NCI-H510A (cell line): Measurements from ENCODE around the gene SOCS1.
"Not testable (repeated sequence)": the region's sequence is repeated elsewhere in the genome, so short reads cannot be mapped to it uniquely, and the experiment has no call there.

Source experiments
- DNase-seq: peaks from one replicate; lab custom pipeline; 2025; lab: John Stamatoyannopoulos, UW

SOCS1 gene

GRCh38 chr16:11224894-11225676, 30.9 kb downstream of the SOCS1 start:
- DNase-seq: no peak

- DNase-seq: no peak
Observed at GRCh38 chr16:11224096-11224893, 31.7 kb downstream of the SOCS1 start.

- not testable (repeated sequence) for DNase-seq
Observed at GRCh38 chr16:11220507-11220906, 35.5 kb downstream of the SOCS1 start.

DNA sequence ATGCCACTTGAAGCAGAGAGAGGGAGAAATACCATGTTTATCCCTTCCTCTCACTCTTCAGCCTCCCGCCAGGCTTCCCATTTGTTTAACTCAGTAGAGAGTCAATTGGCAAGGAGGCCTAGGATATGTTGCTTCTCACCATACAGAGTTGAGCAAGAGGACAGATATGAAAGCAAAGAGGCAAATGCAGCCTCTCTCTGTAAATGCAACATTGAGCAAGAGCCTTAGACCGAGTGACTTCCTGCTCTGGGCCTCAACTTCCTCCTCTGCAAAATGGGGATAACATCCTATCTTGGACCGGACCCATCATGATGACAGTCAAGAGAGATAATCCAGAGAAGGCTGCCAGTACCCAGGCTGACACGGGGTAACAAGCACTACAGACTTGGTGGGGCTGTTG, 36.8 kb downstream of the SOCS1 start:
- no peak for DNase-seq

DNA sequence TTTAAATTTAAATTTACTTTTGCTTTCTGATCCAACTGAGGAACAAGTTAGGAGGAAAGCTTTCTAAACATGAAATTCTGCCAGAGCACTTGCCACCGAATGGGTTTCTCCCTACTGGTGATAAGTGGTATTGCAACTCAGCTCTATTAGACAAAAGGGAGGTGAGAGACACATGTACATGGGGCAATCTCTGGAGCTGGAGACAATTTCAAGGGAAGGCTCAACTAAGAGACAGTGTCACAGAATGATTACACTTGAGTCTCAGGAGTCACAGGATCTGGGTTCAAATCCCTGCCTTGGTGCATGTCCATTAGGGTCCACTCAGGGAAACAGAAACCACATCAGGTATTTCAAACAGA, 37.4 kb downstream of the SOCS1 start:
- no peak for DNase-seq

GRCh38 chr16:11217651-11218603, 38.1 kb downstream of the SOCS1 start:
- no peak for DNase-seq

DNA sequence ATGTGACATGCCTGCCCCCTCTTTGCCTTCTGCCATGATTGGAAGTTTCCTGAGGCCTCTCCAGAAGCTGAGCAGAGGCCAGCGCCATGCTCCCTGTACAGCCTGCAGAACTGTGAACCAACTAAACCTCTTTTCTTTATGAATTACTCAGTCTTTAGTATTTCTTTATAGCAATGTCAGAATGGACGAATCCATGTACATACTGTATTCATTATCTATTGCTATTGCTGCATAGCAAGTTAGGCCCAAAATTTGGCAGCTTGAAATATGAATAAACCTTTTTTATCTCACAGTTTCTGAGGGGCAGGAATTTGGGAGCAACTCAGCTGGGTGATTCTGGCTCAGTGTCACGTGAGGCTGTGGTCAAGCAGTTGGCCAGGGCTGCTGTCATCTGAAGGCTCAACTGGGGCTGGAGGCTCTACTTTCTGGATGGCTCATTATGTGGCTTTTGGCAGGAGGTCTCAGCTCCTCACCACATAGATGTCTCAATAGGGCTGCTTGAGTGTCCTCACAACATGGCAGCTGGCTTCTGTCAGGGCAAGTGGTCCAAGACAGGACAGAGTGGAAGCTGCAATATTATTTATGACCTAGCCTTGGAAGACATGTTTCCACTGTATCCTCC, 40.0 kb downstream of the SOCS1 start:
- DNase-seq: no peak

DNA sequence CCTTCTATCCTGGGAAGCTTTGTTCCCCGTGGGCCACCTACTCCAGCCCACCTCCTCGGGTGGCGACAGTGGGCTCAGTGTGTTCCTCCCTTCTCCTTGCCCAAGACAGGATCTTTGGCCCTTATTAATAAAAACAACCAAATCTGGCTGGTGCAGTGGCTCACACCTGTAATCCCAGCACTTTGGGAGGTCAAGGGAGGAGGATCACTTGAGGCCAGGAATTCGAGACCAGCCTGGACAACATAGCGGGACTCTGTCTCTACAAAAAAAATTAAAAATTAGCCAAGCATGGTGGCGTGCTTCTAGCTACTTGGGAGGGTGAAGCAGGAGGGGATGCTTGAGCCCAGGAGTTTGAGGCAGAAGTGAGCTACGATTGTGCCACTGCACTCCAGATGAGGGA, 42.2 kb downstream of the SOCS1 start:
- no peak for DNase-seq

GRCh38 chr16:11213373-11213772, 42.6 kb downstream of the SOCS1 start:
- DNase-seq: no peak

- DNase-seq: no peak
Observed at GRCh38 chr16:11212798-11213196, 43.2 kb downstream of the SOCS1 start.

- no peak for DNase-seq
Observed at GRCh38 chr16:11211977-11212797, 43.8 kb downstream of the SOCS1 start.

DNA sequence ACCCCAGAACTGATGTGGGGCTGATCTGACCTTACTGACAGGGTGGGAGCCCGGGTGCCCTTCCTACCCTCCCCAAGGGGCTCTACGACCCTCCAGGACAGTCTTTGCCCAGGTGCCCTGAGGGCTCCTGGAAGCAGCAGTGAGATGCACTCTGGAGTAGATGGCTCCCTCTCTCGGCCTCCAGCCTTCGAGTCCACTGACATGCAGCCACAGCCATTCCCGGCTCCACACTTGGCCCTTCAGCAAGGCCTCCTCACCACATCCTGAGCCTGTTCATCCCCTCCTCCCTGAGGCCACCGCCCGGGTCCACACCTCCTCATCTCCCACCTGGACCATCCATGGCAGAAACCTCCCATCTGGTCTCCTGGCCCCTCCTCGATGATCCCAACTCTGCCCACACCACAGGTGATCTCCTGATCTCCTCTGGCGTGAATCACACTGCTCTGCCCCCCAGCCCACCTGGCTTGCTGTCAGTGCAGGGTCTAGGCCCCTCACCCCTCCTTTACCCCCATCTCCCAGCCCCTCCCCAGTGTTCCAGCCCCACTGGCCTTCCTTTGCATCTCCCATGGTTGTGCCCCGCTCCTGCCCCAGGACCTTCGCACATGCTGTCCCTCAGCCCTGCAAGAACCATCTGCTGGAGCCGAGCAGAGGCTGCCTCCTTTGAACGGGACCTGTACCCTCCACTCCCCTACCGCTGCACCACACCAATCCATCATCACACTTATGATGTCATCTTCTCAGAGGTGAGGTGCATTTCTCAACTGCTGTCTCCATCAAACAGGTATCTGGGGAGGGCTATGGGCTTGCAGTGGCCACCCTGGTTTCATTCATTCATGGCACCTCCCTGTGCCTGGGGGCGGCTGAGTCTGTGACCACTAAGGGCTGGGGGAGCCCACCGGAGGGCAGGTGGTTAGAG, 44.7 kb downstream of the SOCS1 start:
- DNase-seq: no peak

DNA sequence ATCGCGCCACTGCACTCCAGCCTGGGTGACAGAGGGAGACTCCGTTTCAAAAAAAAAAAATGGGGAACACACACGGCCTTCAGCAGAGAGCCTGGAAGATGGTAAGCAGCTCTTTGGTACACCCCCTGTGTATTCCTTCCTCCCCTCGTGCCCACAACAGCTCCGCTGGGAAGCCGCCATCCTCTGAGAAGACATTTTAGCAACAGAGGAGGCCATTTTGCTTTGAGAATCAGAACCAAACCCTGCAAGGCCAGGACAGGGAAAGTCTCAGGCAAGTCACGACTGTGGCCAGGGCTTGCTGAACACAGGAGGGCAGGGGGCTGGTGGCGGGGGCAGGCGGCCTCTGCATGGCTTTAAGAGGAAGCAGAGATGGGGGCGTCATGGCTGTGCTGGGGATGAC, 45.7 kb downstream of the SOCS1 start:
- DNase-seq: no peak

- DNase-seq: no peak
Observed at GRCh38 chr16:11208916-11209665, 46.9 kb downstream of the SOCS1 start.

DNA sequence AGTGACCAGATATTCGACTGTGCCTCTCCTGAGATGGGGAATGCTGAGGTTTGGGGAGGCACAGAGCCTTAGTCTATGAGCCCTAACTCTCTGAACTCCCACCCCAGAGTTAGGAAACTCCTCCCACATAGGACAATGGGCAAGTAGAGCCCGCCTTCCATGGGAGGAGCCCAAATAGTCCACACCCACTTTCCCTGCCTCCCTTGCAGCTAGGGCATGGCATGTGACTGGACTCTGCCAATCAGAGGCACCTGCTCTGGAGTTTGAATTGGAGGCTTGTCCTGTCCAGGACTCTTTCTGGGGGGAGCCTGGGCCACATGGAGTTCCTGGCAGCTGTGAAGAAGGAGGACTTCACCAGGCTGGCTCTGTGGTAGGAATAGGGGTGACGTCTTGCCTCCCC, 48.4 kb downstream of the SOCS1 start:
- no peak for DNase-seq

DNA sequence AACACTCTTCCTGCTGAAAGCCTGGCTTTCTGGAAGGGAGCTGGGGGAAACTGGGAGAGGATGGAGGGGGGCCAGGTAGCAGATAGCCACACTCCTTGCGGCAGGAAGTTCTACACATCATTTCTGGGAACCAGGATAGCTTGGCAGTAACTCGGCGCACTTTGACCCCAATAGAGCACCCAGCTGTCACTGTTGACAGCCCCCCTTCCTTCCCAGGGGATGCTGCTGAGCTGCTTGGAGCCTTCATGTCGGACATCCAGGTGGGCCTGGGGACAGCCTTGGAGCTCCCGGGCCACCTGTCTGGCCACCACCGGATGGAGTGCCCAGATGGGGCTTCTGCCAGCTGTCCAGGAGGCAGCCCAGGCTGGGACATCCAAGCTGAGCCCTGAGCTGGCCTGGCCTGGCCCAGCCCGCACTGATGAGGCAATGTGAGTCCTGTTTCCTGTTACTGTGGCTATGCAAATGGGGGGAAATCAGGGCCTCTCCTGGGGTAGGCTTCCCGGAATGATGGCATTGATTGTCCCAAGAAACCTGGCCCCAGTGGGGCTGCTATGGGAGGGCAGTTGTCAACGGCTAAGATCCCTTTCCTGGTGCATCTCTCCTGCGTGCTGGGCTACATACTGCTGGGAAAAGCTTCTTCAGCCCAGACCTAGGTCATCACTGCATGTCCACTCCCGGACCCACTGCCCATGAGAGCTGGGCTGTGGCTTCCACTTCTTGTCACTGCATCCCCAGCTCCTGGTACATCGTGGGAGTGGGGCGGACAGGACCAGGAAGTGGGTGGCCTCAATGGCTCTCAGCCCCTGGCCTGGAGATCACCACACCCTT, 50.0 kb downstream of the SOCS1 start:
- no peak for DNase-seq

GRCh38 chr16:11205065-11205699, 50.8 kb downstream of the SOCS1 start:
- DNase-seq: no peak
